ENCODE measurements around the gene RHOD. TPM values are rescaled to one million over a fixed set of nuclear protein-coding genes. Genes with fewer than 3 reads are reported as not detected.

The RHOD gene
- total RNA-seq, 1 donor from 2014 or later = 49.5 TPM

GRCh38 chr11:67117176-67117575 is 60.5 kb downstream of the RHOD start:
- no peaks in the 10 kb centered on the region for H3K9me3 ChIP-seq (replicated peaks)
- H3K27me3 ChIP-seq (ENCODE audit: low read depth) = no peaks in the 10 kb centered on the region
- DNase-seq = no peak
- peak overlapping the region; percentile 96 for H3K4me3 ChIP-seq
- intact Hi-C loops (cut with micrococcal nuclease) = no loop called here
- H3K36me3 ChIP-seq = no peaks in the 10 kb centered on the region
- peaks cover 28% of the 10 kb centered on the region for H3K4me1 ChIP-seq
- TF ChIP-seq CTCF (IDR thresholded peaks at IDR 0.05; ENCODE audit: borderline replicate concordance) = no peak
- H3K27ac ChIP-seq (replicated peaks) = peak overlapping the region; percentile 98

GRCh38 chr11:67117672-67118180 is 61.1 kb downstream of the RHOD start:
- TF ChIP-seq CTCF (IDR thresholded peaks at IDR 0.05; ENCODE audit: borderline replicate concordance) = no peak
- Histone ChIP-seq H3K27ac (replicated peaks) (peak overlapping the region; percentile 98), H3K4me1 (peaks cover 33% of the 10 kb centered on the region), H3K4me3 (peak overlapping the region; percentile 96), H3K27me3 (ENCODE audit: low read depth) (no peaks in the 10 kb centered on the region), H3K36me3 (no peaks in the 10 kb centered on the region), H3K9me3 (replicated peaks) (no peaks in the 10 kb centered on the region)
- intact Hi-C loops (cut with micrococcal nuclease) = no loop called here
- peak; percentile 38 for DNase-seq

GRCh38 chr11:67118181-67118766 is 61.6 kb downstream of the RHOD start:
- Histone ChIP-seq H3K27me3 (ENCODE audit: low read depth) (no peaks in the 10 kb centered on the region), H3K27ac (replicated peaks) (peak overlapping the region; percentile 98), H3K36me3 (peaks cover 1% of the 10 kb centered on the region), H3K4me1 (peaks cover 39% of the 10 kb centered on the region), H3K4me3 (peak overlapping the region; percentile 96), H3K9me3 (replicated peaks) (no peaks in the 10 kb centered on the region)
- intact Hi-C loops (cut with micrococcal nuclease) = no loop called here
- DNase-seq = peak; percentile 45
- no peak for TF ChIP-seq CTCF (IDR thresholded peaks at IDR 0.05; ENCODE audit: borderline replicate concordance)

- intact Hi-C loops (cut with micrococcal nuclease) = no loop called here
- DNase-seq = peak; percentile 99
- Histone ChIP-seq H3K27me3 (ENCODE audit: low read depth) (no peaks in the 10 kb centered on the region), H3K36me3 (peaks cover 9% of the 10 kb centered on the region), H3K27ac (replicated peaks) (peak within 1 kb of the TSS; percentile 98), H3K4me1 (peaks cover 46% of the 10 kb centered on the region), H3K4me3 (peak within 1 kb of the TSS; percentile 96), H3K9me3 (replicated peaks) (no peaks in the 10 kb centered on the region)
- peak; percentile 42 for TF ChIP-seq CTCF (IDR thresholded peaks at IDR 0.05; ENCODE audit: borderline replicate concordance)
Measured at GRCh38 chr11:67118801-67119584, 62.3 kb downstream of the RHOD start, which contains the start of gene KDM2A. Gene KDM2A, plus strand, starts transcription at chr11:67119263. Its CDS starts 2,054 bp downstream, at chr11:67121317.

GRCh38 chr11:67119585-67120391 is 63.1 kb downstream of the RHOD start:
- intact Hi-C loops (cut with micrococcal nuclease) = no loop called here
- DNase-seq = no peak
- H3K4me3 ChIP-seq = peak overlapping the region; percentile 96
- H3K27ac ChIP-seq (replicated peaks) = peak overlapping the region; percentile 98
- H3K27me3 ChIP-seq (ENCODE audit: low read depth) = no peaks in the 10 kb centered on the region
- peaks cover 12% of the 10 kb centered on the region for H3K36me3 ChIP-seq
- H3K4me1 ChIP-seq = peaks cover 50% of the 10 kb centered on the region
- TF ChIP-seq CTCF (IDR thresholded peaks at IDR 0.05; ENCODE audit: borderline replicate concordance) = peak; percentile 22
- no peaks in the 10 kb centered on the region for H3K9me3 ChIP-seq (replicated peaks)

Data from left ventricle myocardium inferior (tissue), 1 donor.